HG03342 (cell line): Measurements from ENCODE around the gene AGO1.
"Not testable (repeated sequence)": the region's sequence is repeated elsewhere in the genome, so short reads cannot be mapped to it uniquely, and the experiment has no call there.

ENCODE experiments used
- ATAC-seq: cut with Tn5 transposase; IDR thresholded peaks from one replicate; pipeline ENCODE4 v1.9.1; 2021; ENCODE audit warnings: mild to moderate bottlenecking, moderate library complexity; ENCODE audit not compliant: unreplicated experiment

The AGO1 gene

GRCh38 chr1:35866991-35867390 lies 16.0 kb upstream of the AGO1 start:
- ATAC-seq: no peak

GRCh38 chr1:35869245-35869950 lies 13.6 kb upstream of the AGO1 start:
- not testable (repeated sequence) for ATAC-seq

GRCh38 chr1:35870651-35871309 lies 12.2 kb upstream of the AGO1 start:
- no peak for ATAC-seq

- ATAC-seq: no peak
Measured at GRCh38 chr1:35873243-35873750, 9.7 kb upstream of the AGO1 start.

GRCh38 chr1:35874115-35874514 lies 8.9 kb upstream of the AGO1 start:
- ATAC-seq: not testable (repeated sequence)

- ATAC-seq: no peak
Measured at GRCh38 chr1:35876988-35877387, 6.0 kb upstream of the AGO1 start.

- ATAC-seq: no peak
Measured at GRCh38 chr1:35881850-35882273, 1.1 kb upstream of the AGO1 start.

GRCh38 chr1:35882586-35882944 lies 444 bp upstream of the AGO1 start:
- no peak for ATAC-seq

- peak; percentile 19 for ATAC-seq
Measured at GRCh38 chr1:35883635-35884101, 659 bp downstream of the AGO1 start.

GRCh38 chr1:35884934-35885333 lies 1.9 kb downstream of the AGO1 start:
- no peak for ATAC-seq

- ATAC-seq: no peak
Measured at GRCh38 chr1:35885961-35886558, 3.1 kb downstream of the AGO1 start.

- ATAC-seq: no peak
Measured at GRCh38 chr1:35886577-35887431, 3.8 kb downstream of the AGO1 start.

- ATAC-seq: no peak
Measured at GRCh38 chr1:35887508-35887907, 4.5 kb downstream of the AGO1 start.

GRCh38 chr1:35888255-35888654 lies 5.2 kb downstream of the AGO1 start:
- ATAC-seq: no peak

GRCh38 chr1:35888981-35889380 lies 6.0 kb downstream of the AGO1 start:
- ATAC-seq: not testable (repeated sequence)

GRCh38 chr1:35893051-35893879 lies 10.3 kb downstream of the AGO1 start:
- no peak for ATAC-seq

GRCh38 chr1:35894183-35894582 lies 11.2 kb downstream of the AGO1 start:
- no peak for ATAC-seq

GRCh38 chr1:35894656-35895055 lies 11.6 kb downstream of the AGO1 start:
- ATAC-seq: no peak

GRCh38 chr1:35899941-35900340 lies 16.9 kb downstream of the AGO1 start:
- ATAC-seq: no peak

- no peak for ATAC-seq
Measured at GRCh38 chr1:35901235-35901634, 18.2 kb downstream of the AGO1 start.
